ACC112 (cell line): ENCODE results near the gene HLA-DQA2.
"Not testable (repeated sequence)": the region's sequence is repeated elsewhere in the genome, so short reads cannot be mapped to it uniquely, and the experiment has no call there.

Experiments
- H2AFZ ChIP-seq: fragments of 200-600 bp; sonication (generic); one replicate; pipeline ENCODE4 v1.6.0; 2017; ENCODE audit warnings: antibody characterized with exemption, low read length; ENCODE audit not compliant: unreplicated experiment
- H3K27ac ChIP-seq: fragments of 200-600 bp; sonication (generic); 2 replicates; pipeline ENCODE4 v1.5.1; 2014; ENCODE audit warnings: low read depth, mild to moderate bottlenecking, antibody characterized with exemption, low read length, moderate library complexity
- H3K27me3 ChIP-seq: fragments of 200-600 bp; sonication (generic); 2 replicates; pipeline ENCODE4 v1.6.1; 2014; ENCODE audit warnings: mild to moderate bottlenecking, antibody characterized with exemption, low read length, moderate library complexity, mixed read lengths; ENCODE audit not compliant: insufficient read depth
- H3K36me3 ChIP-seq: fragments of 200-600 bp; sonication (generic); 2 replicates; pipeline ENCODE4 v1.6.1; 2016; ENCODE audit warnings: mild to moderate bottlenecking, antibody characterized with exemption, low read length, moderate library complexity, mixed read lengths; ENCODE audit not compliant: insufficient read depth
- H3K4me1 ChIP-seq: fragments of 200-600 bp; sonication (generic); one replicate; pipeline ENCODE4 v1.6.1; 2016; ENCODE audit warnings: low read length, mixed read lengths; ENCODE audit not compliant: insufficient read depth, unreplicated experiment, control insufficient read depth
- H3K4me3 ChIP-seq: fragments of 200-600 bp; sonication (generic); 2 replicates; pipeline ENCODE4 v1.5.1; 2014; ENCODE audit warnings: mild to moderate bottlenecking, low read depth, low read length
- H3K79me2 ChIP-seq: fragments of 200-600 bp; sonication (generic); one replicate; pipeline ENCODE4 v1.6.0; 2016; ENCODE audit warnings: low read length; ENCODE audit not compliant: control insufficient read depth, unreplicated experiment, insufficient read depth

HLA-DQA2 gene

DNA sequence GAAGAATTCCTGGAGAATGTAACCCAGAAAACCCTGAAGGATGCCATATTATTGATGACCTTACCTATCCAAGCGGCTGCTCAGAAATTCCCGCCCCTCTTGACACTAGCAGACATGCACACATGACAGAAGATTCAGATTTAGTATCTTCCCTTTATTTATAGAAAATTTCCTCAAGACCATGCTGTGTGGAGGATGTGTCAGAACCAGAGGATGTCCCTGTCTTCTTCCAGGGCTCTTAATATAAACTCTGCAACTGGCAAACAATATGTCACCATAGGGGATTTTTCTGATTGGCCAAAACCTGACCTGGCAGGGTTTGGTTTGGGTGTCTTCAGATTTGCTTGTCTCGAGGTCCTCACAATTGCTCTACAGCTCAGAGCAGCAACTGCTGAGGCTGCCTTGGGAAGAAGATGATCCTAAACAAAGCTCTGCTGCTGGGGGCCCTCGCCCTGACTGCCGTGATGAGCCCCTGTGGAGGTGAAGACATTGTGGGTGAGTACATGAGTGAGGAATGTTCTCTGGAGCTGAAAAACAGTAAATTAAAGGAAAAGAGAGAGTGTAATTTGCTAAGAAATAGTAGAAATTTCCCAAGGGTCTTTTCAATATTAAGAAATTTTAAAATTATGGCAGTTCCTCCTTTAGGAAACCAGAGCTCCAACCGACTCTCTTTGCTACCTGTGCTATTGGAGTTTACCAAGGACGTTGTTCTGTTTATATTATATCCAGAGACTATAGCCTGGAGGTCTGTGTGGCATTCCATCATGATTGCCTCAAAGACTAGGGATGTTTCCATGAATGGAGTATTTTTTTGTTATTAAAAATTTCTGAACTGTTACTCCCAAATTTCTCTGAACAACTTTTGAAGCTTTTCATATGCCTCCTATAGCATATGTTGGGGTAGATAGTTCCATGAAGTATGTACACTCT is at the start of gene HLA-DQA2:
Gene HLA-DQA2 (plus strand): TSS at position 361 of the 930 bp plus-strand sequence. CDS start 53 bp downstream, at position 414.
- peaks cover 75% of the 10 kb centered on the region for H3K27me3 ChIP-seq

DNA sequence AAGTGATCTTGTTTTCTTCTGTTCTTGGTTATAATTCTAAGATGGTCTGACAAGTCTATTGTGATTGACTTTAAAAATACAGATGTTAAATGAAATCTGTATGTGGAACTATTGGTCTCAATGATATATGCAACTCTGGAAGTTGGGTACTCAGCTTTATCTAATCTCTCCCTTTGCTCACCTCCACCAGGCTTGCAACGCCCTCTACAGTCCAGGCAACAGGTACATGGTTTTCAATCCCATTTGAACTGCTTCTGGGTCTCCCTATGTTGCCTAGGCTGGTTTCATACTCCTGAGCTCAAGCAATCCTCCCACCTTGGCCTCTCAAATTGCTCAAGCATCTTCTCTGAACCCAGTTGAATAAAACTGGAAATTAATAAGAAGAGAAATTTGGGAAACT is 49.2 kb upstream of the HLA-DQA2 start:
- H3K79me2 ChIP-seq = no peaks in the 10 kb centered on the region
- no peak overlapping the region for H3K27ac ChIP-seq
- no peak overlapping the region for H2AFZ ChIP-seq
- peaks cover 34% of the 10 kb centered on the region for H3K27me3 ChIP-seq
- no peaks in the 10 kb centered on the region for H3K4me1 ChIP-seq
- no peaks in the 10 kb centered on the region for H3K36me3 ChIP-seq
- no peak overlapping the region for H3K4me3 ChIP-seq

More for the DNA sequence above, at the start of gene HLA-DQA2:
- no peak within 1 kb of the TSS for H3K27ac ChIP-seq
- no peaks in the 10 kb centered on the region for H3K4me1 ChIP-seq
- no peaks in the 10 kb centered on the region for H3K79me2 ChIP-seq
- no peak within 1 kb of the TSS for H3K4me3 ChIP-seq
- no peak within 1 kb of the TSS for H2AFZ ChIP-seq
- H3K36me3 ChIP-seq = no peaks in the 10 kb centered on the region

DNA sequence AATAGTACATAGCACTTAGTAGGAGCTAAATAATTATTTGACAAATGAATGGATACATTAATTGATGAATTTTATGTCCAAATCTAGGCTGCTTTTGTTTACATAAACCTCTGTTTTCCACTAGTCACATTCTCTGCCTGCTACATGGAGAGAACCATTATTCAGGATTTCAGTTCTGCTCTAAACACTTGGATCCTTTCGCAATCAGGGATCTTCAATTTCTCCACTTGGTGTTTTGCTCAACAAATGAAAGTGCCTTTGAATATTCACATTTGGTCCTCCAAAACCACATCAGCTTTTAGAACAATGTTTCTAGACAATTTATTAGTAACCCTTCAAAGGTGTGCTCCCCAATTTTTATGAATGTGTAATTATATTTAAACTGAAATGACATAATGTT is 44.2 kb upstream of the HLA-DQA2 start:
- Histone ChIP-seq H3K4me3 (no peak overlapping the region), H3K79me2 (no peaks in the 10 kb centered on the region), H2AFZ (no peak overlapping the region), H3K27ac (no peak overlapping the region), H3K36me3 (no peaks in the 10 kb centered on the region), H3K4me1 (no peaks in the 10 kb centered on the region), H3K27me3 (peaks cover 40% of the 10 kb centered on the region)

- Histone ChIP-seq H2AFZ (no peak overlapping the region), H3K27me3 (peaks cover 58% of the 10 kb centered on the region), H3K36me3 (no peaks in the 10 kb centered on the region), H3K4me1 (no peaks in the 10 kb centered on the region), H3K27ac (no peak overlapping the region), H3K4me3 (no peak overlapping the region), H3K79me2 (no peaks in the 10 kb centered on the region)
These were observed 40.7 kb upstream of the HLA-DQA2 start for GRCh38 chr6:32700391-32701040.

DNA sequence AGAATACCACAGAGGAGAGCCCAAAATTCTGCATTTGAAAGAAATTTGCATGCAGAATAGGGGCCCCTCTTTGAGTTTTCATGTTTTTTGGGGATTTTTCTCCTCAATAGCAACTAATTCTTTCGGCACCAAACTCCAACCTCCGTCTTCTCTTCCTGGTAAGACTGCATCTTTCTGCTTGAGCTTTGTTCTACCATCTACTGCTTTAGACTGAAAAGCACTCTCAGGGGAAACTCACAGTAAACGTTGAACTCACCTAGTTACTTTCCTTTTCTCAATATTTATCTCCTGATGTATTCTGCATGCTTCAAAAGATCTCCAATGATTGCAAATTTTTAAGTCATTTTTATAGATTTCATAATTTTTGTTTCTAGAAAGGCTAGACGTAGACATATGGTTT is 37.8 kb upstream of the HLA-DQA2 start:
- Histone ChIP-seq H3K79me2 (no peaks in the 10 kb centered on the region), H2AFZ (no peak overlapping the region), H3K4me1 (no peaks in the 10 kb centered on the region), H3K4me3 (no peak overlapping the region), H3K36me3 (no peaks in the 10 kb centered on the region), H3K27ac (no peak overlapping the region), H3K27me3 (peaks cover 46% of the 10 kb centered on the region)

- not testable (repeated sequence) for H3K79me2 ChIP-seq, H3K4me3 ChIP-seq, H3K36me3 ChIP-seq, H3K27ac ChIP-seq, H2AFZ ChIP-seq, H3K4me1 ChIP-seq
- peaks cover 43% of the 10 kb centered on the region for H3K27me3 ChIP-seq
These were observed 36.0 kb upstream of the HLA-DQA2 start for GRCh38 chr6:32705164-32705563.

- no peak overlapping the region for H2AFZ ChIP-seq
- no peaks in the 10 kb centered on the region for H3K79me2 ChIP-seq
- no peak overlapping the region for H3K4me3 ChIP-seq
- no peaks in the 10 kb centered on the region for H3K36me3 ChIP-seq
- no peaks in the 10 kb centered on the region for H3K4me1 ChIP-seq
- H3K27me3 ChIP-seq = peaks cover 37% of the 10 kb centered on the region
- no peak overlapping the region for H3K27ac ChIP-seq
These were observed 31.6 kb upstream of the HLA-DQA2 start for GRCh38 chr6:32709625-32710024.

GRCh38 chr6:32713241-32713640 is 27.9 kb upstream of the HLA-DQA2 start:
- Histone ChIP-seq H3K4me3 (no peak overlapping the region), H3K27ac (no peak overlapping the region), H3K4me1 (no peaks in the 10 kb centered on the region), H3K36me3 (no peaks in the 10 kb centered on the region), H2AFZ (no peak overlapping the region), H3K79me2 (no peaks in the 10 kb centered on the region), H3K27me3 (peaks cover 46% of the 10 kb centered on the region)

DNA sequence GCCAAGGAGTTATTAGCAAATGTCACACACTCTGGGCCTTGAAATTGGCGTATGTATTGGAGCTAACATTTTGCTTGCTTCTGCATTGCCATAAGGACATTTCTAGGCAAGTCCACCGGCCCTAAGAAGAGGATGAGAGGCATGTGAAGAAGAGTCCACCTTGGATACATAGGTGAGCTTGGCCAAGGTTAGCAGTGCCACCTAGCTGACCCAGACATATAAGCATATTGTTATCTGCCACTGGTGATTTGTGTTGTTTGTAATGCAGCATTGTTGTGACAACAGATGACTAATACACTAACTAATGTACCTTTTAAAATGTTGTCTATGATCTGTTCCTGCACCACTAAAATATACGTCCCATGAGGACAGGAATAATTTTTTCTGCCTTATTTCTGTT is 24.8 kb upstream of the HLA-DQA2 start:
- H3K79me2 ChIP-seq = no peaks in the 10 kb centered on the region
- no peak overlapping the region for H3K4me3 ChIP-seq
- H2AFZ ChIP-seq = no peak overlapping the region
- no peaks in the 10 kb centered on the region for H3K36me3 ChIP-seq
- peaks cover 53% of the 10 kb centered on the region for H3K27me3 ChIP-seq
- H3K27ac ChIP-seq = no peak overlapping the region
- no peaks in the 10 kb centered on the region for H3K4me1 ChIP-seq

DNA sequence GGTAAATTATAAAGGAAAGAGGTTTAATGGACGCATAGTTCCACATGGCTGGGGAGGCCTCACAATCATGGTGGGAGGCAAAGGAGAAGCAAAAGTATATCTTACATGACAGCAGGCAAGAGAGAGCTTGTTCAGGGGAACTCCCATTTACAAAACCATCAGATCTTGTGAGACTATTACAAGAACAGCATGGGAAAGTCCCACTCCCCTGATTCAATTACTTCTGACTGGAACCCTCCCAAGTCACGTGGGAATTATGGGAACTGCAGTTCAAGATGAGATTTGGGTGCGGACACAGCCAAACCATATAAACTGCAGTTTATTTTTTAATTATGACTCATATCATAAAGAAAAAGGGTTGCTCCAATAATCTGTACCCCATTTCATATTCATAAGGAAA is 22.3 kb upstream of the HLA-DQA2 start:
- Histone ChIP-seq H3K27me3 (peaks cover 50% of the 10 kb centered on the region), H3K79me2 (no peaks in the 10 kb centered on the region)

DNA sequence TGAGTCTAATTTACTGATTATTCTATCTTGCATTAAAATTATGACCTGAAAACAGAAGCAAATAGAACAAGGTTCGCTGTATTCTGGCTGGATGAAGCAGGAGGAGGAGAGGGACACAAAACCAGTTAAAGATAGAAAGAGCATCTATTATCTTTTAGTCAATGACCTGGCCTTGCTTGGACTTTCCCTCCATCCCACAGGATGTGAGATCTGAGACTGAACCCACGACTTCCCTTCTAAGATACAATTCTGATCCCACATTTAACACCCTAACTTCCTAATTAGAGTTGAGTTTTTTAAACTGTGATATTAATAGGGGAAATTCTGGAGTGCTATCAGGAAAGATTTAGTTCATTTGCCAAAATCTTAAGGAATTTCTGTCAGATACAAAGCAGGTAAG is 3.1 kb upstream of the HLA-DQA2 start:
- Histone ChIP-seq H3K27me3 (peaks cover 63% of the 10 kb centered on the region), H3K4me3 (no peak overlapping the region), H3K79me2 (no peaks in the 10 kb centered on the region), H2AFZ (no peak overlapping the region), H3K27ac (no peak overlapping the region), H3K36me3 (no peaks in the 10 kb centered on the region), H3K4me1 (no peaks in the 10 kb centered on the region)

More for the DNA sequence above, 22.3 kb upstream of the HLA-DQA2 start:
- Histone ChIP-seq H3K27ac (no peak overlapping the region), H2AFZ (no peak overlapping the region), H3K4me1 (no peaks in the 10 kb centered on the region), H3K4me3 (no peak overlapping the region), H3K36me3 (no peaks in the 10 kb centered on the region)
